ENCODE results near the gene ZNF487.

- TF ChIP-seq EZH2 (IDR thresholded peaks at IDR 0.05; ENCODE audit: insufficient read depth, poor library complexity, severe bottlenecking) (no peak), EZH2phosphoT487 (IDR thresholded peaks at IDR 0.05; ENCODE audit: insufficient read depth, low read depth) (no peak)
Measured at GRCh38 chr10:43396928-43397624, 39.8 kb upstream of the ZNF487 start.

Data from GM23248 (cell line).